Gastrocnemius medialis (tissue), 4 donors: Measurements from ENCODE around the gene NUDT4B. TPM values are rescaled to one million over a fixed set of nuclear protein-coding genes. Genes with fewer than 3 reads are reported as not detected.
"Not testable (repeated sequence)": the region's sequence is repeated elsewhere in the genome, so short reads cannot be mapped to it uniquely, and the experiment has no call there.

ENCODE experiments used
- ATAC-seq, 2 donors: fragments of 150-250 bp; one replicate each; pipeline ENCODE4 v1.9.1; 2016
- DNase-seq, 2 donors: peaks; one replicate each; pipeline ENCODE4 v3.0.0-alpha.2; 2019
- H3K27ac ChIP-seq, 4 donors: fragments of 200-600 bp; sonication (generic); 1 replicate in 1 of 4; 2 replicates in 3 of 4; pipeline ENCODE4 v1.5.1; 2016 to 2018; ENCODE audit warnings: mild to moderate bottlenecking in 2 of 4, moderate library complexity in 1 of 4
- H3K27me3 ChIP-seq, 3 donors: fragments of 200-600 bp; sonication (generic) in 2 of 3; 1 replicate in 1 of 3; 2 replicates in 2 of 3; pipeline versions ENCODE4 v1.5.1 to v1.6.0; 2016 to 2019; ENCODE audit warnings: mild to moderate bottlenecking in 1 of 3, moderate library complexity in 1 of 3
- H3K36me3 ChIP-seq, 2 donors: fragments of 200-600 bp; sonication (generic) in 1 of 2; one replicate each; pipeline ENCODE4 v1.5.1; 2017 to 2018
- H3K4me1 ChIP-seq, 2 donors: fragments of 200-600 bp; sonication (generic) in 1 of 2; one replicate each; pipeline ENCODE4 v1.5.1; 2016 to 2017; ENCODE audit warnings: mild to moderate bottlenecking in 2 of 2
- H3K4me3 ChIP-seq, 4 donors: fragments of 200-600 bp; sonication (generic) in 3 of 4; 1 replicate in 1 of 4; 2 replicates in 3 of 4; pipeline ENCODE4 v1.5.1; 2016 to 2019; ENCODE audit warnings: mild to moderate bottlenecking in 2 of 4
- H3K9me3 ChIP-seq, 3 donors: fragments of 200-600 bp; sonication (generic) in 2 of 3; 1 replicate in 1 of 3; 2 replicates in 2 of 3; pipeline ENCODE4 v1.5.1; 2016 to 2019
- in situ Hi-C, 4 donors: fragments of 200-750 bp; cut with MboI; loops; one replicate each; pipeline versions ENCODE4 v1.15.0 to v1.8.0; 2017; ENCODE audit warnings: low sequenced_read_pairs in 4 of 4
- intact Hi-C: fragments of 100-400 bp; cut with DNase I; formaldehyde crosslinking; loops from one replicate; pipeline ENCODE4 v1.15.1; 2023; ENCODE audit warnings: low total_unique reads
- total RNA-seq, 4 donors: library from RNA; depleted of rRNA; stranded (reverse); fragments of >200 nt; gene quantifications; one replicate each; pipeline versions ENCODE4 v1.1.0 to v1.2.3, GENCODE V29; 2016

Gene NUDT4B
- total RNA-seq, 4 donors from 2014 or later: 6.1 to 279 (median 22.6) TPM

- H3K27ac ChIP-seq, H3K9me3 ChIP-seq, H3K4me1 ChIP-seq, H3K4me3 ChIP-seq, H3K36me3 ChIP-seq, H3K27me3 ChIP-seq, intact Hi-C loops, in situ Hi-C loops, DNase-seq: not testable (repeated sequence)
- ATAC-seq: peak; percentile 99
These were observed 25.1 kb downstream of the NUDT4B start for GRCh38 chr1:148773690-148774089.

GRCh38 chr1:148774102-148774501 lies 25.5 kb downstream of the NUDT4B start:
- H3K27me3 ChIP-seq, DNase-seq, intact Hi-C loops, H3K27ac ChIP-seq, in situ Hi-C loops, H3K36me3 ChIP-seq, H3K9me3 ChIP-seq, H3K4me3 ChIP-seq, H3K4me1 ChIP-seq: not testable (repeated sequence)
- ATAC-seq: peak in 1 of 2 donors; percentile 53

- H3K4me3 ChIP-seq, intact Hi-C loops, DNase-seq, in situ Hi-C loops, H3K4me1 ChIP-seq, H3K36me3 ChIP-seq, H3K9me3 ChIP-seq, H3K27ac ChIP-seq, H3K27me3 ChIP-seq, ATAC-seq: not testable (repeated sequence)
These were observed 26.7 kb downstream of the NUDT4B start for GRCh38 chr1:148775263-148775662.

GRCh38 chr1:148777649-148778048 lies 29.1 kb downstream of the NUDT4B start:
- intact Hi-C loops, H3K27ac ChIP-seq, H3K4me3 ChIP-seq: not testable (repeated sequence)

DNA sequence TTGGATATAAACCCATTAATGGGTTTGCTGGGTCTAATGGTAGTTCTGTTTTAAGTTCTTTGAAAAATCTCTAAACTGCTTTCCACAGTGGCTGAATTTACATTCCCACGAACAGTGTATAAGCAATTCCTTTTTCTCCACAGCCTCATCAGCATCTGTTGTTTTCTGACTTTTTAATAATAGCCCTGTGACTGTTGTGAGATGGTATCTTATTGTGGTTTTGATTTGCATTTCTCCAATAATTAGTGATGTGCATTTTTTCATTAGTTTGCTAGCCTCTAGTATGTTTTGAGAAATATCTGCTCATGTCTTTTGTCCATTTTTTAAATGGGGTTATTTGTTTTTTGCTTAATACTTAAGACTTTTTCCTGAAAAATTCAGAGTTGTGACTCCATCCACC lies 31.8 kb downstream of the NUDT4B start:
- H3K4me3 ChIP-seq, ATAC-seq, in situ Hi-C loops, H3K4me1 ChIP-seq, H3K36me3 ChIP-seq, H3K27me3 ChIP-seq, DNase-seq, intact Hi-C loops, H3K9me3 ChIP-seq, H3K27ac ChIP-seq: not testable (repeated sequence)

More at GRCh38 chr1:148777649-148778048, 29.1 kb downstream of the NUDT4B start:
- H3K36me3 ChIP-seq, H3K4me1 ChIP-seq, H3K27me3 ChIP-seq, DNase-seq, H3K9me3 ChIP-seq, in situ Hi-C loops, ATAC-seq: not testable (repeated sequence)

DNA sequence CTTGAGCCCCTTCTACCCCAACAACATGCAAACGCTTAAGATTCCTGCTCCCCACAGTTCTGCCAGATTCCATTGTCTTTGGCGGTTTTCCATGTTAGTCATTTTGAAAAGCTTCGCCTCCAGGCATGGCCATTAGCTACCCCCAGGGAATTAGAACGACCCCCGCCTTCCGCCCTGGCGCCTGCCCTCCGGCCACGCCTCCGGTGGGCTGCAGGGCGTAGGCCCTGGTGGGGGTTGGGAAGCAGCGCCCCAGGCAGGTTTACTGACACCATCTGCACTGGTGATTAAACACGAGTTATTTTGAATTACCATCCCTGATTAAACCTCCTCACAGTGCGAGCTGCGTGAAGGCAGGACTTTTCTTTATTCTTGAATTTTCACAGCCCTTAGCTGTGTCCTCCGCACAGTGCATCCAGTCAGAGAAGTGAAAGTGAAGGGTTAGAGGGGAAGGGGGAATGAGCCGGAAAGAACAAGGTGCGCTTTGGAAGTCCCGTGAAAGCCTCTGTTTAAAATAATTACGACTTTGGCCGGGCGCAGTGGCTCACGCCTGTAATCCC lies 43.0 kb downstream of the NUDT4B start:
- intact Hi-C loops, DNase-seq, H3K4me1 ChIP-seq, H3K4me3 ChIP-seq, H3K27me3 ChIP-seq, in situ Hi-C loops, H3K9me3 ChIP-seq, H3K36me3 ChIP-seq, H3K27ac ChIP-seq: not testable (repeated sequence)
- peak; percentile 45 to 73 for ATAC-seq

GRCh38 chr1:148793762-148794332 lies 45.3 kb downstream of the NUDT4B start:
- H3K9me3 ChIP-seq, intact Hi-C loops, H3K27me3 ChIP-seq, H3K4me3 ChIP-seq, H3K27ac ChIP-seq, ATAC-seq, DNase-seq, in situ Hi-C loops, H3K4me1 ChIP-seq, H3K36me3 ChIP-seq: not testable (repeated sequence)

Other genes starting within 250 kb of the NUDT4B start
- gene NBPF14, start 152.8 kb upstream of the NUDT4B start, total RNA-seq: 10 to 100 TPM in 2 of 4 donors, 1 to 10 TPM in 2; 6.9 to 25.3 (median 10.1) TPM
- gene PDE4DIP, start 95.7 kb downstream of the NUDT4B start, total RNA-seq: 1,000 to 10,000 TPM in 3 of 4 donors, 100 to 1,000 TPM in 1; 630 to 1,712 (median 1,308) TPM